MCF 10A (cell line): ENCODE data around the gene TRAPPC14. TPM values are rescaled to one million over a fixed set of nuclear protein-coding genes. Genes with fewer than 3 reads are reported as not detected.
"Not testable (repeated sequence)": the region's sequence is repeated elsewhere in the genome, so short reads cannot be mapped to it uniquely, and the experiment has no call there.

ENCODE experiments used
- BruUV-seq: library from RNA; stranded (reverse); fragments of 400-500 nt; replicated peaks from 2 replicates; lab custom pipeline; 2021; lab: Mats Ljungman, UMichigan
- CTCF ChIA-PET: fragments of 300-600 bp; sonication (Branson Sonifier 250); formaldehyde crosslinking; extraction: SDS; loops from one replicate; lab custom pipeline; 2021; ENCODE audit warnings: antibody characterized with exemption, inconsistent platforms; lab: Yijun Ruan, JAX
- POLR2A ChIA-PET: fragments of 300-600, 350-650 bp; sonication (Branson Sonifier 250); formaldehyde crosslinking; extraction: SDS; loops from one replicate; lab custom pipeline; 2020; ENCODE audit warnings: antibody characterized with exemption, inconsistent platforms; lab: Yijun Ruan, JAX
- DNase-seq: peaks from one replicate; pipeline ENCODE4 v3.0.0-alpha.2; 2018; ENCODE audit not compliant: unreplicated experiment
- H3K27ac Mint-ChIP-seq: one replicate; pipeline ENCODE4 v1.8.0; 2022; ENCODE audit warnings: mild to moderate bottlenecking, low read depth, mixed read lengths; ENCODE audit not compliant: unreplicated experiment
- H3K27me3 Mint-ChIP-seq: one replicate; pipeline ENCODE4 v1.8.0; 2022; ENCODE audit warnings: mixed read lengths; ENCODE audit not compliant: insufficient read depth, unreplicated experiment
- H3K36me3 Mint-ChIP-seq: one replicate; pipeline ENCODE4 v1.8.0; 2022; ENCODE audit warnings: mild to moderate bottlenecking, moderate library complexity, mixed read lengths; ENCODE audit not compliant: insufficient read depth, unreplicated experiment
- H3K4me1 Mint-ChIP-seq: one replicate; pipeline ENCODE4 v1.8.0; 2022; ENCODE audit warnings: mixed read lengths; ENCODE audit not compliant: insufficient read depth, unreplicated experiment
- H3K4me3 Mint-ChIP-seq: one replicate; pipeline ENCODE4 v1.8.0; 2022; ENCODE audit warnings: mild to moderate bottlenecking, moderate library complexity, mixed read lengths; ENCODE audit not compliant: unreplicated experiment
- H3K9me3 Mint-ChIP-seq: one replicate; pipeline ENCODE4 v1.8.0; 2022; ENCODE audit warnings: mixed read lengths; ENCODE audit not compliant: unreplicated experiment
- CTCF ChIP-seq: fragments of 200-600 bp; IDR thresholded peaks from one replicate; pipeline ENCODE4 v1.8.0; 2022; ENCODE audit warnings: antibody characterized with exemption, mild to moderate bottlenecking; ENCODE audit not compliant: unreplicated experiment
- intact Hi-C: fragments of 100-400 bp; cut with micrococcal nuclease; formaldehyde crosslinking; loops from 2 replicates; pipeline ENCODE4 v1.14.1; 2022
- total RNA-seq: library from RNA; stranded (reverse); gene quantifications from 2 replicates; pipeline ENCODE4 v1.2.3, GENCODE V29; 2022

The TRAPPC14 gene
- total RNA-seq, 1 experiment from 2014 or later = 21.7 TPM

- no TSS peak for BruUV-seq
- Mint-ChIP-seq H3K27me3 (peaks cover 28% of the 10 kb centered on the region), H3K4me1 (peaks cover 5% of the 10 kb centered on the region), H3K9me3 (no peaks in the 10 kb centered on the region), H3K27ac (no peak overlapping the region), H3K4me3 (no peak overlapping the region), H3K36me3 (no peaks in the 10 kb centered on the region)
- DNase-seq = no peak
- intact Hi-C loops = no loop called here
- ChIA-PET CTCF (interaction anchor here (0.6 to 1.4 kb wide), 3 partner anchors 50 to 725 kb away, joined by 3 to 5 read pairs (median 3); no protein-coding TSS in a partner anchor), POLR2A (interaction anchor here (0.6 to 0.8 kb wide), 2 partner anchors 142 to 233 kb away, joined by 3 read pairs; no protein-coding TSS in a partner anchor)
- TF ChIP-seq CTCF = no peak
Measured at GRCh38 chr7:100195222-100195621, 36.7 kb upstream of the TRAPPC14 start.

- Mint-ChIP-seq H3K36me3 (no peaks in the 10 kb centered on the region), H3K27me3 (peaks cover 10% of the 10 kb centered on the region), H3K4me1 (peaks cover 5% of the 10 kb centered on the region), H3K9me3 (no peaks in the 10 kb centered on the region), H3K4me3 (no peak overlapping the region), H3K27ac (no peak overlapping the region)
- TF ChIP-seq CTCF = no peak
- ChIA-PET POLR2A (no interaction called here), CTCF (interaction anchor here (0.6 to 1.1 kb wide), 2 partner anchors 25 to 130 kb away, joined by 3 to 5 read pairs; partner anchors contain the start of gene GAL3ST4)
- intact Hi-C loops = no loop called here
- no peak for DNase-seq
- BruUV-seq = no TSS peak
Measured at GRCh38 chr7:100192969-100193368, 34.4 kb upstream of the TRAPPC14 start.

GRCh38 chr7:100192281-100192862 is 33.8 kb upstream of the TRAPPC14 start:
- H3K4me3 Mint-ChIP-seq, H3K9me3 Mint-ChIP-seq, POLR2A ChIA-PET, H3K27me3 Mint-ChIP-seq, intact Hi-C loops, H3K4me1 Mint-ChIP-seq, DNase-seq, H3K27ac Mint-ChIP-seq, BruUV-seq, H3K36me3 Mint-ChIP-seq: not testable (repeated sequence)
- CTCF ChIA-PET = interaction anchor here (0.6 kb wide), 1 partner anchor 129 kb away, joined by 3 read pairs; no protein-coding TSS in a partner anchor

GRCh38 chr7:100191775-100192174 is 33.3 kb upstream of the TRAPPC14 start:
- BruUV-seq = no TSS peak
- intact Hi-C loops = no loop called here
- POLR2A ChIA-PET = no interaction called here
- H3K27ac Mint-ChIP-seq = no peak overlapping the region
- H3K27me3 Mint-ChIP-seq = no peaks in the 10 kb centered on the region
- CTCF ChIA-PET = no interaction called here
- no peaks in the 10 kb centered on the region for H3K9me3 Mint-ChIP-seq
- peaks cover 5% of the 10 kb centered on the region for H3K4me1 Mint-ChIP-seq
- DNase-seq = peak; percentile 6
- H3K4me3 Mint-ChIP-seq = no peak overlapping the region
- H3K36me3 Mint-ChIP-seq = no peaks in the 10 kb centered on the region
- TF ChIP-seq CTCF = no peak
